NCI-H1694 treated with DMSO at 0.1 percent for 48 hours (cell line): ENCODE measurements around the gene CDHR5.

Experiments used
- DNase-seq: peaks from one replicate; lab custom pipeline; 2025; lab: John Stamatoyannopoulos, UW

CDHR5 gene

DNA sequence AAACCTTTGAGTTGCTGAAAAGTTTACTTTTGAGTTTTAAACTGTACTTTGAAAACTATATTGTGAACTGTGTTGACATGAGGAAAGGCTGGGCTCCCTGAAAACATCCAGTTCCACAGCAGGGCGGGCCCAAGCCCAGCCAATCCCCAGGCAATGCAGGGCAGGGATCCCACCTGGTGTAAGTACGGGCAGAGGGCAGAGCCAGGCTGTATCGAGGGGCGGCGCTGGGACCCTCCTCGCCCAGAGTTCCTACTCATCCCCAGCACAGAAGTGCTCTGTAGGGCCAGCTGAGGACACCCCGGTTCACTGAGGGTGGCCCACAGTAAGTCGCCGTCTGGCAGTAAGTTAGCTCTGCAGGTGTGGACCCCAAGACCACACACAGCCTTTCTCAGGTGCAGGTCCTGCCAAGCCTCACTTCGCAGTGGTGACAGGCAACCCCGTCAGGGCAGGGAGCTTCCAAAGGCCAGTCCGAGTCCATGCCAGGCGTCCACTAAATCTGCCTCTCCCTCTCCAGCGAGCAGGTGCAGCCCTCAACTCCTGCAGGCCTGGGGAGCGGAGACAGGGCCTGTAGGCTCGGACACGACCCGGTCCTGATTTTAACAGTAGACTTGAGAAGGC, 57.6 kb downstream of the CDHR5 start:
- no peak for DNase-seq
